Measurements from ENCODE around the gene DNAH17.

Gene DNAH17

DNA sequence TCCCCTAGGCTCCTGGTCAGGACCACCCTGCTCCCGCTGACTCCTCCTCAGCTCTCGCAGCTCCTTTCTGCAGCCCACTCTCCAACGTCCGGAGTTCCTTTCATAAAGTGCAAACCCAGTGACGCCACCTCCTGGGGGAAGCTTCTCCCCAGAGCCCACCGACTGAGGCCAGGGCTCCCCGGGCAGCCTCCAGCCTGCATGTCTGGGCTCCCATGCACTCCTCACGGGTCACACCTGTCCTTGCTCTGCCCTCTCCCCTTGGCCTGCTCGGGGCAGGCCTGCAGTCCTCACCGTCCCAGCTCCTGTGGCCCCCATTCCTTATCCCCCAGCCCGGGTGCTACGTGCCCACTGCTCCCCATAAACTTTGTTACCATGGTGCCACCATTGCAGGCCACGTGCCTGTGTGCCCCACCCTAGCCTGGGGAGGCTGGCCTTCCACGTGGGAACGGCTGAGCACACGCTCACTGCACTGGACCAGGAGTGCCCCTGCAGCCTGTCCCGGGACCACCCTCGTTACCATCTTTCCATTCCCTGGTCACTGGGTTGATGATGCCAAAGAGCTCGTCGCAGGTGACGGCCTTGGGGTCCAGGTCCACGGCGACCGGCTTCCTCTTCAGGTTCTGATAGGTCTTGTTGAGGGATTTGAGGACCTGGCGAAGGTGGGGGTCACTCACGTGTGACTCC is 84.9 kb downstream of the DNAH17 start:
- TF ChIP-seq, protein P1, sequence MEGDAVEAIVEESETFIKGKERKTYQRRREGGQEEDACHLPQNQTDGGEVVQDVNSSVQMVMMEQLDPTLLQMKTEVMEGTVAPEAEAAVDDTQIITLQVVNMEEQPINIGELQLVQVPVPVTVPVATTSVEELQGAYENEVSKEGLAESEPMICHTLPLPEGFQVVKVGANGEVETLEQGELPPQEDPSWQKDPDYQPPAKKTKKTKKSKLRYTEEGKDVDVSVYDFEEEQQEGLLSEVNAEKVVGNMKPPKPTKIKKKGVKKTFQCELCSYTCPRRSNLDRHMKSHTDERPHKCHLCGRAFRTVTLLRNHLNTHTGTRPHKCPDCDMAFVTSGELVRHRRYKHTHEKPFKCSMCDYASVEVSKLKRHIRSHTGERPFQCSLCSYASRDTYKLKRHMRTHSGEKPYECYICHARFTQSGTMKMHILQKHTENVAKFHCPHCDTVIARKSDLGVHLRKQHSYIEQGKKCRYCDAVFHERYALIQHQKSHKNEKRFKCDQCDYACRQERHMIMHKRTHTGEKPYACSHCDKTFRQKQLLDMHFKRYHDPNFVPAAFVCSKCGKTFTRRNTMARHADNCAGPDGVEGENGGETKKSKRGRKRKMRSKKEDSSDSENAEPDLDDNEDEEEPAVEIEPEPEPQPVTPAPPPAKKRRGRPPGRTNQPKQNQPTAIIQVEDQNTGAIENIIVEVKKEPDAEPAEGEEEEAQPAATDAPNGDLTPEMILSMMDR (IDR thresholded peaks at IDR 0.05) = no peak
- DNase-seq (ENCODE audit: low spot score) = no peak
- H3K27ac ChIP-seq = no peak overlapping the region
- no peak overlapping the region for H3K4me3 ChIP-seq

DNA sequence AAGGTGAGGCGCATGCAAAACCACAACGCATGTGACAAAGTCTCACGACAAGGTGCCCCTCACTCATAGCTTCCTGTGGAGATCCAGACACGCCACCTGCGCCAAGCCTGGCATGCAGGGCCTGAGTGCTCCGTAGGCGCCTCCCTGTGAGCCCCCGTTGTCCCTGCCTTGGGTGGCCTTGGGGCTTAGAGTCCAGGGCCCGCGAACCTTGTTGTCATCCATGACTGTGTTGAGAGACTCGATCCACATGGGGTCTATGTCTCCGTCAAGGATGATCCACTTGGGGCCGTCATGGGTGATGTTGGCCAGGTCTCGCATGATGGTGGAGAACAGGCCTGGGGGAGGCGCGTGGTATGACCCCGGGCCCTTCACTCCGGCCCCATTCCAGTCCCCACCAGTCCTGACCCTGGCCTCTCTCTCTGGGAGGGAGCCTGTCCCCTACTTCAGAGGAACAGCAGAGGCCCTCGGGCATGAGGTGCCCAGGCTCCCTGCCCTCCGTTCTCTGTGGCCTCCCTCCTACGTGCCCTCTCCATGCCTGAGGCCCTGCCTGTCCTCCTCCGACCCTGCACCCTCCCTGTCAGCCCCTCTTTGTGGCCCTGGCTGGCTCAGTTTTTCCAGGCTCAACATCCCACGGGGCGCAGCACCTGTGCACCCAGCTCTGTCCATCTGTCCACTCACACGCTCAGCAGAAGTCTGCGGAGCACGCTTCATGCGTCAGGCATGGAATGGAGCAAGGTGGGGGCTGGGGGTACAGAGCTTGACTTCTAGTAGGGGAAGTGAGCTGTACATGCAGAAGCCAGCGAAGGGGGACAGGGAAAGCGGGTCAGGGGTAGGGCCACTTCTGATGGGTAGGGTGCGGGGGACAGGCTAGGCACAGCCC is 85.7 kb downstream of the DNAH17 start:
- Histone ChIP-seq H3K4me3 (no peak overlapping the region), H3K27ac (no peak overlapping the region)
- DNase-seq (ENCODE audit: low spot score) = no peak
- TF ChIP-seq, protein P1 (IDR thresholded peaks at IDR 0.05) = no peak

DNA sequence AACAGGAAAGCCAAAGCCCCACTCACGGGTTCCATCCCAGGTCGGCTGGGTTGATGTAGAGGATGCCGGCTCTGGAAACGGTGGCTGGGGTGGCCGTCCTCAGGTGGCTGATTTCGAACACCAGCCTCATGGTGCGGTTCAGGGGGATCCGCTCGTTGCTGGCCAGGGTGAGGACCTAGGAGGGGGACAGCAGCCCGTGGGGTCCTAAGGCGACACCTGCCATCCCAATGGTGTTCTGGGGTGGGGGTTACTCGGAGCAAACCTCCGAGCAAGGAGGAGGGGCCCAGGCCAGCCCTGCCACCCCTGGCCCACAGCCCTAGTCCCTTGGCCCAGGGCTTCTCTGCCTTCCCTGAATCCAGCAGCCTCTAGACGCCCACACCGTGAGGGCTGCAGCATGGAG is 86.5 kb downstream of the DNAH17 start:
- H3K27ac ChIP-seq = no peak overlapping the region
- no peak overlapping the region for H3K4me3 ChIP-seq
- DNase-seq (ENCODE audit: low spot score) = no peak
- TF ChIP-seq, protein P1 (IDR thresholded peaks at IDR 0.05) = no peak

DNA sequence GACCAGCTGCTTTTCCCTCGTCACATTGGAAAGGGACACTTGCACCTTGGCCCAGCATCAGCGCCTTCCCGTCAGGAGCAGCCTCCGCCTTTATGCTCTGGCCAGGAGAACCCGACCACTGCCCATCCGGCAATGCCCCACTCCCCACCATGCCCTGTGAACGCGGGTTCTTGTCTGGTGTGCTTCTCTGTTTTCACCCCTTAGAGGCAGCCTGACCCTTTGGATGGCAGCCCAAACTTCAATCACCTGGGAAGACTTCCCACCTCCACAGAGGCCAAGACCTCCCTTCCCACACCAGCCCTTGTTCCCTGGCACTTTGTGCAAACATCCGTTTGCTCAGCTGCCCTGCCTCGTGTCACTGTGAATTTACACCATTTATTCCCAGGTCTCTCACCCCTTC is 87.0 kb downstream of the DNAH17 start:
- TF ChIP-seq, protein P1 (IDR thresholded peaks at IDR 0.05) = no peak
- DNase-seq (ENCODE audit: low spot score) = no peak
- no peak overlapping the region for H3K27ac ChIP-seq
- H3K4me3 ChIP-seq = no peak overlapping the region

DNA sequence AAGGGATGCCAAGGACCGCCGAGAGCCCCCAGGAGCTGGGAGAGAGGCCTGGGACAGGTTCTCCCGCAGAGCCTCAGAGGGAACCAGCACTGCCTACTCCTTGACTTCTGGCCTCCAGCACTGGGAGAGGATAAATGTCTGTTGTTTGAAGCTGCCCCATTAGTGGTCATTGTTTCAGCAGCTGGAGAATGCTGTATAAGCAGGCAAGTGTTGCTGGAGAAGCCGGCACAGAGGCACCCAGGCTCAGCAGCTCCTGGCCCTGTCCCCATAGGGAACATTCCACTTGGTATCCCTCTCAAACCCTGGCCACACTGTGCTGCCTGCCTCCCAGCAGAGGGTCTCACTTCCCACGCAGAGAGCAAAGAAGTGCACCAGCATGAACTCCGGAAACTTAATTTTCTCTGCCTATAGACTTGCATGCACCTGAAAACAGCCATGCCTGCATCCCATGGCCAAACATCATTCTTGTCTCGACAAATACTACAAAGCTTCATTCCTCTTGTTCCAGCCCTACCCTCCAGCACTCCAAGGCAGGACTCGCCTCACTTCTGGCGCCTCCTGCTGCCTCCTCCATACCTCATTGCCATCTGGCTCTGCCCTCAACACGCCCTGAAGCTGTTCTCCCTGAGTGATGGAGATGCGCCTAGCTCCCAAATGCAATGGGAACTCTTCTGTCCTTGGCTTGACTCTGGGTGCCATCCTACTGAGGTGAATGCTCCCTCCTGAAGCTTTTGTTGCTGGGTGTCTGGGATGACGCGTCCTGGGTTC is 88.1 kb downstream of the DNAH17 start:
- TF ChIP-seq, protein P1 (IDR thresholded peaks at IDR 0.05) = no peak
- H3K4me3 ChIP-seq = no peak overlapping the region
- H3K27ac ChIP-seq = no peak overlapping the region
- no peak for DNase-seq (ENCODE audit: low spot score)

DNA sequence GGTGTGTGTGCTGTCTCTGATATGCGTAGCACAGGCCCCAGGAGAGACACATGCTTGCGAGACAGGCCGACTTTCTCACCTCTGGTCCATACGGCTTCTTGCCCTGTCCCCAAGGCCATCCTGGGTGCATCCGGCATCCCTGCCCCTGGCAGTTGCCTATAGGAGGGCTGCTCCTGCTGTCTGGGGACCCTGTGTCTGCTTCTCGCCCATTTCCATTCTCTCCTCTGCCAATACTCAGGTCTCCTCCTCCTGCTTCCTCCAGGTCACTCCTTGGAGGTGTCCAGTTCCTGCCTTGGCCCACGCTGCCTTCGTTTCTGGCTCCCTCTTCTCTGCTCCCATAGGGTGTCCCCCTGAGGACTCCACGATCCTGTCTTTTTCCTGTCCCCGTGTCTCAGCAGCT is 89.0 kb downstream of the DNAH17 start:
- TF ChIP-seq, protein P1 (IDR thresholded peaks at IDR 0.05) = no peak
- Histone ChIP-seq H3K4me3 (no peak overlapping the region), H3K27ac (no peak overlapping the region)
- DNase-seq (ENCODE audit: low spot score) = no peak
